ENCODE results near the gene IRS1. TPM values are rescaled to one million over a fixed set of nuclear protein-coding genes. Genes with fewer than 3 reads are reported as not detected.

The IRS1 gene
- total and polyA plus RNA-seq, 2 experiments from 2014 or later: 10.9 to 25.6 TPM

DNA sequence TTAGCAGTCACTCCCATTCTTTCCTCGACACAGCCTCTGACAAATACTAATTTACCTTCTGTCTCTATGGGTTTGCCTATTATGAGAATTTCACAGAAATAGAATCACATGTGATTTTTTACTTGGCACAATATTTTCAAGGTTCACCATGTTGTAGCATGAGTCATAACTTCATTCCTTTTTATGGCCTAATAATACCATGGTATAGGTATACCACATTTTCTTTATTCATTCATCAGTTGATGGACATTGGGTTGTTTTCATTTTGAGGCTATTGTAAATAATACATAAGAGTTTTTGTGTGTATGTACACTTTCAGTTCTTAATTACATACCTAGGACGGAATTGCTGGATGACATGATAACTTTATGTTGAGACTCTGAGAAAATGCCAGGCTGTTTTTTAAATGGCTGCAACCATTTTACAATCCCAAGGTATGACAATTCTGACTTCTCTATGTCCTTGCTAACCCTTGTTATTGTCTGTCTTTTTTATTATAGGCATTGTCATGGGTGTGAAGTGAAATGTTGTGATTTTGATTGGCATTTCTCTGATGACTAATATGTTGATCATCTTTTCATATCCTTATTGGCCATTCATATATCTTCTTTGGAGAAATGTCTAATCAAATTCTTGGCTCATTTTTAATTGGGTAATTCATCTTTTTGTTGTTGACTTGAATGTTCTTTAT lies 87.9 kb downstream of the IRS1 start:
- Histone ChIP-seq H3K4me2 (no peak overlapping the region), H3K27me3 (no peaks in the 10 kb centered on the region), H3K36me3 (replicated peaks; ENCODE audit: insufficient read depth, low read depth) (no peaks in the 10 kb centered on the region), H3K79me2 (no peaks in the 10 kb centered on the region), H3K4me1 (ENCODE audit: insufficient read depth) (no peaks in the 10 kb centered on the region), H3K9me3 (ENCODE audit: low read depth) (no peaks in the 10 kb centered on the region), H3K9me2 (replicated peaks; ENCODE audit: insufficient read depth) (no peaks in the 10 kb centered on the region), H4K20me1 (ENCODE audit: insufficient read depth, poor library complexity, severe bottlenecking) (no peaks in the 10 kb centered on the region), H2AFZ (no peak overlapping the region), H3K27ac (no peak overlapping the region), H3K4me3 (no peak overlapping the region)
- DNase-seq (ENCODE audit: low spot score): no peak
- TF ChIP-seq EZH2phosphoT487 (IDR thresholded peaks at IDR 0.05; ENCODE audit: low read depth, severe bottlenecking, unreplicated experiment): no peak
- TF ChIP-seq EZH2 (IDR thresholded peaks at IDR 0.05; ENCODE audit: borderline replicate concordance): no peak
- 96% methylated on average over 2 of the region's 2 CpGs for WGBS (ENCODE audit: low lambda C conversion rate, missing lambda C conversion rate)

DNA sequence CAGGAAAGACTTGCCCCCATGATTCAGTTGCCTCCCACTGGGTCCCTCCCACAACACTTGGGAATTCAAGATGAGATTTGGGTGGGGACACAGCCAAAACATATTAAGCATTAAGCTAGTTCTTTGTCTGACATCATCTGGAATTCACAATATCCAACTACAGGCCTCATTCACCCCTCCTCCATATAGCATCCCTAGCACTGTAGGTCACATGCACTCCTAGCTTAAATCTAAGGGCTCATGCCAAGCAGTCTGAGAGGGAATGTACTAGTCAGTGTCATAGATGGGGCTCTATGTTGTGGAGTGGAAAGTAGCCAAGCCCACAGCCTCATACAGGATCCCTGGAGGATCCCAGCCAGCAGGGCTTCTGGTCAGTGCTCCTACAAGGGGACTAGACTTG lies 92.1 kb downstream of the IRS1 start:
- no peaks in the 10 kb centered on the region for H3K79me2 ChIP-seq
- no peaks in the 10 kb centered on the region for H3K36me3 ChIP-seq (replicated peaks; ENCODE audit: insufficient read depth, low read depth)
- no peak overlapping the region for H3K4me3 ChIP-seq
- no peak overlapping the region for H3K27ac ChIP-seq
- no peaks in the 10 kb centered on the region for H3K9me2 ChIP-seq (replicated peaks; ENCODE audit: insufficient read depth)
- no peak overlapping the region for H3K4me2 ChIP-seq
- no peaks in the 10 kb centered on the region for H3K9me3 ChIP-seq (ENCODE audit: low read depth)
- no peak for DNase-seq (ENCODE audit: low spot score)
- TF ChIP-seq EZH2phosphoT487 (IDR thresholded peaks at IDR 0.05; ENCODE audit: low read depth, severe bottlenecking, unreplicated experiment) (no peak), EZH2 (IDR thresholded peaks at IDR 0.05; ENCODE audit: borderline replicate concordance) (no peak)
- TF ChIP-seq, protein P1, sequence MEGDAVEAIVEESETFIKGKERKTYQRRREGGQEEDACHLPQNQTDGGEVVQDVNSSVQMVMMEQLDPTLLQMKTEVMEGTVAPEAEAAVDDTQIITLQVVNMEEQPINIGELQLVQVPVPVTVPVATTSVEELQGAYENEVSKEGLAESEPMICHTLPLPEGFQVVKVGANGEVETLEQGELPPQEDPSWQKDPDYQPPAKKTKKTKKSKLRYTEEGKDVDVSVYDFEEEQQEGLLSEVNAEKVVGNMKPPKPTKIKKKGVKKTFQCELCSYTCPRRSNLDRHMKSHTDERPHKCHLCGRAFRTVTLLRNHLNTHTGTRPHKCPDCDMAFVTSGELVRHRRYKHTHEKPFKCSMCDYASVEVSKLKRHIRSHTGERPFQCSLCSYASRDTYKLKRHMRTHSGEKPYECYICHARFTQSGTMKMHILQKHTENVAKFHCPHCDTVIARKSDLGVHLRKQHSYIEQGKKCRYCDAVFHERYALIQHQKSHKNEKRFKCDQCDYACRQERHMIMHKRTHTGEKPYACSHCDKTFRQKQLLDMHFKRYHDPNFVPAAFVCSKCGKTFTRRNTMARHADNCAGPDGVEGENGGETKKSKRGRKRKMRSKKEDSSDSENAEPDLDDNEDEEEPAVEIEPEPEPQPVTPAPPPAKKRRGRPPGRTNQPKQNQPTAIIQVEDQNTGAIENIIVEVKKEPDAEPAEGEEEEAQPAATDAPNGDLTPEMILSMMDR (IDR thresholded peaks at IDR 0.05; ENCODE audit: poor library complexity): no peak
- H4K20me1 ChIP-seq (ENCODE audit: insufficient read depth, poor library complexity, severe bottlenecking): no peaks in the 10 kb centered on the region
- H2AFZ ChIP-seq: no peak overlapping the region
- H3K27me3 ChIP-seq: no peaks in the 10 kb centered on the region
- no peaks in the 10 kb centered on the region for H3K4me1 ChIP-seq (ENCODE audit: insufficient read depth)

DNA sequence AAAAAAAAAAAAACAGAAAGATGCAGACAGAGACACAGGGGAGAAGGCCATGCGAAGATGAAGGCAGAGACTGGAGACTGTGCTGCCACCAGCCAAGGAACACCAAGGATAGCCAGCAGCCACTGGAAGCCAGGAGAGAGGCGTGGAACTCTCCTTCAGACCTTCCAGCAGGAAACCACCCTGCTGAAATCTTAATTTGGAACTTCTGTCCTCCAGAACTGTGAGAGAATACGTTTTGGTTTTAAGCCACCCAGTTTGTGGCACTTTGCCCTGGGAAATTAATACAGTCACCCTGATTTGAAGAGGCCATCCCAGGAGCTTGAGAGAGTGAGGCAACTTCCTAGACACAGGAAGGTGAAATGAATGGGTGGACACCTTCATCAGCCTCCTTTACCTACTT lies 93.7 kb downstream of the IRS1 start:
- DNase-seq (ENCODE audit: low spot score): no peak
- TF ChIP-seq EZH2 (IDR thresholded peaks at IDR 0.05; ENCODE audit: borderline replicate concordance) (no peak), EZH2phosphoT487 (IDR thresholded peaks at IDR 0.05; ENCODE audit: low read depth, severe bottlenecking, unreplicated experiment) (no peak)
- TF ChIP-seq, protein P1 (IDR thresholded peaks at IDR 0.05; ENCODE audit: poor library complexity): no peak
- Histone ChIP-seq H3K79me2 (no peaks in the 10 kb centered on the region), H3K9me2 (replicated peaks; ENCODE audit: insufficient read depth) (no peaks in the 10 kb centered on the region), H3K9me3 (ENCODE audit: low read depth) (no peaks in the 10 kb centered on the region), H3K4me1 (ENCODE audit: insufficient read depth) (no peaks in the 10 kb centered on the region), H3K4me2 (no peak overlapping the region), H2AFZ (no peak overlapping the region), H3K4me3 (no peak overlapping the region), H3K27me3 (no peaks in the 10 kb centered on the region), H4K20me1 (ENCODE audit: insufficient read depth, poor library complexity, severe bottlenecking) (no peaks in the 10 kb centered on the region), H3K27ac (no peak overlapping the region), H3K36me3 (replicated peaks; ENCODE audit: insufficient read depth, low read depth) (no peaks in the 10 kb centered on the region)
- whole genome bisulfite sequencing (ENCODE audit: low lambda C conversion rate, missing lambda C conversion rate): 94% methylated on average over 3 of the region's 3 CpGs

DNA sequence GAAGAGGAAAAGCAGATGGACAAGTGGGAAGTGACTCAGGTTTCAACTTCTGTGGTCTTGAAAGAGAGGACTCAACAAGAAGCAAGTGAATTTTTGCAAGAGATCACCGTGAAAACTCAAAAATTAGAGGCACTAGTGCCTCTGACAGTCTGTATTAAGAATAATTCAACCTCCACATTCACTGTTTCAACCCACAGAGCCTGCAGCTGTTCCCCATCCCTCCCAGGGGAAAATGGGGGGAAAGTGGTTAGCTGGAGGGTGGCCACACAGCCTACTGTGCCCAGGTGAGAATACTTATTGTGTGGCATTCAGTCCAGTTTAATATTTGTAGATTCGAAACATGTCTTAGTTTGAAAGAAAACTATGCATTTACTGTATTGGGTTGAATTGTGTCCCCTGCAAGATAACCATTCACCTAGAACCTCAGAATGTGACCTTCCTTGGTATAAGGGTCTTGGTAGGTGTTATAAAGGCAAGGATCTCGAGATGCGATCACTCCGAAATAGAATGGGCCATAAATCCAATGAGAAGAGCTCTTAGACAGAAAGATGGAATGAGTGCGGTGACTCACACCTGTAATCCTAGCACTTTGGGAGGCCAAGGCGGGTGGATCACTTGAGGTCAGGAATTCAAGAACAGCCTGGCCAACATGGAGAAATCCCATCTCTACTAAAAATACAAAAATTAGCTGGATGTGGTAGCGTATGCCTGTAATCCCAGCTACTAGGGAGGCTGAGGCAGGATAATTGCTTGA lies 94.3 kb downstream of the IRS1 start:
- H2AFZ ChIP-seq: no peak overlapping the region
- no peaks in the 10 kb centered on the region for H3K27me3 ChIP-seq
- no peak for DNase-seq (ENCODE audit: low spot score)
- H4K20me1 ChIP-seq (ENCODE audit: insufficient read depth, poor library complexity, severe bottlenecking): no peaks in the 10 kb centered on the region
- no peaks in the 10 kb centered on the region for H3K79me2 ChIP-seq
- H3K9me3 ChIP-seq (ENCODE audit: low read depth): no peaks in the 10 kb centered on the region
- no peak overlapping the region for H3K4me3 ChIP-seq
- H3K36me3 ChIP-seq (replicated peaks; ENCODE audit: insufficient read depth, low read depth): no peaks in the 10 kb centered on the region
- no peak overlapping the region for H3K4me2 ChIP-seq
- TF ChIP-seq EZH2phosphoT487 (IDR thresholded peaks at IDR 0.05; ENCODE audit: low read depth, severe bottlenecking, unreplicated experiment) (no peak), EZH2 (IDR thresholded peaks at IDR 0.05; ENCODE audit: borderline replicate concordance) (no peak)
- TF ChIP-seq, protein P1 (IDR thresholded peaks at IDR 0.05; ENCODE audit: poor library complexity): no peak
- H3K9me2 ChIP-seq (replicated peaks; ENCODE audit: insufficient read depth): no peaks in the 10 kb centered on the region
- H3K27ac ChIP-seq: no peak overlapping the region
- H3K4me1 ChIP-seq (ENCODE audit: insufficient read depth): no peaks in the 10 kb centered on the region
- WGBS (ENCODE audit: low lambda C conversion rate, missing lambda C conversion rate): 96% methylated on average over 8 of the region's 8 CpGs

Measured in hepatocyte (in vitro differentiated cells).